H9 (cell line): ENCODE data around the gene XXYLT1. TPM values are rescaled to one million over a fixed set of nuclear protein-coding genes. Genes with fewer than 3 reads are reported as not detected.

Experiments used
- DNase-seq: peaks from one replicate; pipeline ENCODE4 v3.0.0-alpha.2; 2017
- H2AFZ ChIP-seq: one replicate; pipeline ENCODE4 v1.6.1; 2013; ENCODE audit warnings: mild to moderate bottlenecking, low read length, control low read depth, moderate library complexity
- H2AK5ac ChIP-seq: 2 replicates; pipeline ENCODE4 v1.6.1; 2013; ENCODE audit warnings: low read length, control low read depth, mixed read lengths; ENCODE audit not compliant: insufficient read length
- H2BK120ac ChIP-seq: one replicate; pipeline ENCODE4 v1.6.1; 2013; ENCODE audit warnings: low read depth, mild to moderate bottlenecking, low read length, control low read depth, inconsistent platforms; ENCODE audit not compliant: poor library complexity, severe bottlenecking
- H2BK12ac ChIP-seq: 2 replicates; pipeline ENCODE4 v1.6.1; 2013; ENCODE audit warnings: low read length, control low read depth, mixed read lengths, low read depth; ENCODE audit not compliant: insufficient read length
- H2BK15ac ChIP-seq: 2 replicates; pipeline ENCODE4 v1.6.1; 2013; ENCODE audit warnings: low read depth, low read length, control low read depth
- H2BK20ac ChIP-seq: one replicate; pipeline ENCODE4 v1.6.1; 2013; ENCODE audit warnings: low read depth, mild to moderate bottlenecking, low read length, control low read depth, inconsistent platforms; ENCODE audit not compliant: poor library complexity, severe bottlenecking
- H2BK5ac ChIP-seq: 2 replicates; pipeline ENCODE4 v1.6.1; 2013; ENCODE audit warnings: low read length, control low read depth, mixed read lengths; ENCODE audit not compliant: insufficient read length
- H3K14ac ChIP-seq: 2 replicates; pipeline ENCODE4 v1.6.1; 2013; ENCODE audit warnings: low read length, control low read depth; ENCODE audit not compliant: insufficient read depth
- H3K18ac ChIP-seq: 2 replicates; pipeline ENCODE4 v1.6.1; 2013; ENCODE audit warnings: low read depth, mild to moderate bottlenecking, mixed read lengths, low read length, control low read depth; ENCODE audit not compliant: insufficient read length
- H3K23ac ChIP-seq: 2 replicates; pipeline ENCODE4 v1.6.1; 2013; ENCODE audit warnings: low read length, control low read depth, mixed read lengths, low read depth; ENCODE audit not compliant: insufficient read length
- H3K23me2 ChIP-seq: 2 replicates; pipeline ENCODE4 v1.6.1; 2013; ENCODE audit warnings: low read depth, mild to moderate bottlenecking, mixed read lengths, low read length, control low read depth; ENCODE audit not compliant: insufficient read length, poor library complexity, severe bottlenecking
- H3K27ac ChIP-seq: 2 replicates; pipeline ENCODE4 v1.5.1; 2013; ENCODE audit warnings: low read length, control low read depth, mixed read lengths, low read depth; ENCODE audit not compliant: insufficient read length
- H3K27me3 ChIP-seq: 2 replicates; pipeline ENCODE4 v1.6.1; 2013; ENCODE audit warnings: low read length, control low read depth, inconsistent platforms; ENCODE audit not compliant: insufficient read depth
- H3K4ac ChIP-seq: 2 replicates; pipeline ENCODE4 v1.6.1; 2013; ENCODE audit warnings: low read depth, mild to moderate bottlenecking, control low read depth, inconsistent platforms, low read length, moderate library complexity
- H3K4me1 ChIP-seq: 2 replicates; pipeline ENCODE4 v1.6.1; 2013; ENCODE audit warnings: low read length, control low read depth, inconsistent platforms; ENCODE audit not compliant: insufficient read depth
- H3K4me2 ChIP-seq: 2 replicates; pipeline ENCODE4 v1.6.1; 2013; ENCODE audit warnings: low read length, control low read depth, mixed read lengths; ENCODE audit not compliant: insufficient read length, insufficient read depth
- H3K56ac ChIP-seq: 2 replicates; pipeline ENCODE4 v1.6.1; 2013; ENCODE audit warnings: low read depth, mild to moderate bottlenecking, mixed read lengths, low read length, control low read depth; ENCODE audit not compliant: insufficient read length
- H3K79me1 ChIP-seq: 2 replicates; pipeline ENCODE4 v1.6.1; 2013; ENCODE audit warnings: low read depth, mild to moderate bottlenecking, moderate library complexity, low read length, control low read depth, inconsistent platforms; ENCODE audit not compliant: insufficient read depth, poor library complexity, severe bottlenecking
- H3K79me2 ChIP-seq: 2 replicates; pipeline ENCODE4 v1.6.1; 2013; ENCODE audit warnings: low read length, control low read depth, inconsistent platforms; ENCODE audit not compliant: insufficient read depth
- H3K9ac ChIP-seq: 2 replicates; pipeline ENCODE4 v1.6.1; 2013; ENCODE audit warnings: low read length, control low read depth, mixed read lengths; ENCODE audit not compliant: insufficient read length; ENCODE audit errors: extremely low read depth
- H3K9me3 ChIP-seq: one replicate; pipeline ENCODE4 v1.6.1; 2013; ENCODE audit warnings: low read depth, low read length, inconsistent platforms; ENCODE audit not compliant: control insufficient read depth
- H3T11ph ChIP-seq: one replicate; pipeline ENCODE4 v1.6.1; 2013; ENCODE audit warnings: mild to moderate bottlenecking, low read length, control low read depth, inconsistent platforms
- H4K20me1 ChIP-seq: one replicate; pipeline ENCODE4 v1.6.1; 2013; ENCODE audit not compliant: control insufficient read depth, insufficient read length, insufficient read depth
- H4K5ac ChIP-seq: 2 replicates; pipeline ENCODE4 v1.6.1; 2013; ENCODE audit warnings: low read depth, mild to moderate bottlenecking, mixed read lengths, low read length, control low read depth; ENCODE audit not compliant: insufficient read length
- H4K8ac ChIP-seq: replicated peaks from 2 replicates; pipeline ENCODE4 v1.6.1; 2013; ENCODE audit warnings: low read length, control low read depth, mixed read lengths, low read depth; ENCODE audit not compliant: insufficient read length
- H4K91ac ChIP-seq: 2 replicates; pipeline ENCODE4 v1.6.1; 2013; ENCODE audit warnings: low read depth, mild to moderate bottlenecking, moderate library complexity, mixed read lengths, low read length, control low read depth; ENCODE audit not compliant: insufficient read length
- H3K27ac Mint-ChIP-seq, 3 experiments: 2 replicates in 2 of 3; 3 replicates in 1 of 3; pipeline ENCODE4 v1.8.0; 2020 to 2021; ENCODE audit warnings: mixed read lengths in 3 of 3, mild to moderate bottlenecking in 1 of 3, moderate library complexity in 1 of 3
- H3K27me3 Mint-ChIP-seq: 2 replicates; pipeline ENCODE4 v1.8.0; 2021; ENCODE audit warnings: low read depth, mild to moderate bottlenecking, moderate library complexity, mixed read lengths
- H3K36me3 Mint-ChIP-seq, 3 experiments: 2 replicates in 2 of 3; 3 replicates in 1 of 3; pipeline ENCODE4 v1.8.0; 2020 to 2021; ENCODE audit warnings: low read depth in 3 of 3, mixed read lengths in 3 of 3; ENCODE audit not compliant: insufficient read depth in 1 of 3
- H3K4me1 Mint-ChIP-seq, 2 experiments: 2 replicates each; pipeline ENCODE4 v1.8.0; 2020; ENCODE audit warnings: mixed read lengths in 2 of 2
- H3K4me3 Mint-ChIP-seq, 2 experiments: 2 replicates in 1 of 2; 3 replicates in 1 of 2; pipeline ENCODE4 v1.8.0; 2020 to 2021; ENCODE audit warnings: mild to moderate bottlenecking in 2 of 2, mixed read lengths in 2 of 2, moderate library complexity in 1 of 2
- H3K9me3 Mint-ChIP-seq, 2 experiments: 2 replicates in 1 of 2; 3 replicates in 1 of 2; pipeline ENCODE4 v1.8.0; 2020; ENCODE audit warnings: mild to moderate bottlenecking in 2 of 2, mixed read lengths in 2 of 2, moderate library complexity in 1 of 2
- WGBS: extraction: QIAGEN DNeasy Blood & Tissue Kit; methylation state at CpG from one replicate; pipeline ENCODE4 v1.1.7; 2013; ENCODE audit warnings: missing lambda C conversion rate, low lambda C conversion rate, mixed read lengths; ENCODE audit not compliant: insufficient read length; ENCODE audit errors: extremely low coverage; 5-methylcytosine and 5-hydroxymethylcytosine counted together
- total RNA-seq: library from RNA; stranded (reverse); gene quantifications from 2 replicates; pipeline ENCODE4 v1.2.1, GENCODE V29; 2021
- TF ChIP-seq, protein P1 (sequence below): fragments of 200-600 bp; sonication (generic); conservative IDR thresholded peaks from 3 replicates; pipeline ENCODE4 v1.8.0; 2021; ENCODE audit warnings: antibody characterized with exemption, mild to moderate bottlenecking

XXYLT1 gene
- total RNA-seq, 1 experiment from 2014 or later: 22.7 TPM

DNA sequence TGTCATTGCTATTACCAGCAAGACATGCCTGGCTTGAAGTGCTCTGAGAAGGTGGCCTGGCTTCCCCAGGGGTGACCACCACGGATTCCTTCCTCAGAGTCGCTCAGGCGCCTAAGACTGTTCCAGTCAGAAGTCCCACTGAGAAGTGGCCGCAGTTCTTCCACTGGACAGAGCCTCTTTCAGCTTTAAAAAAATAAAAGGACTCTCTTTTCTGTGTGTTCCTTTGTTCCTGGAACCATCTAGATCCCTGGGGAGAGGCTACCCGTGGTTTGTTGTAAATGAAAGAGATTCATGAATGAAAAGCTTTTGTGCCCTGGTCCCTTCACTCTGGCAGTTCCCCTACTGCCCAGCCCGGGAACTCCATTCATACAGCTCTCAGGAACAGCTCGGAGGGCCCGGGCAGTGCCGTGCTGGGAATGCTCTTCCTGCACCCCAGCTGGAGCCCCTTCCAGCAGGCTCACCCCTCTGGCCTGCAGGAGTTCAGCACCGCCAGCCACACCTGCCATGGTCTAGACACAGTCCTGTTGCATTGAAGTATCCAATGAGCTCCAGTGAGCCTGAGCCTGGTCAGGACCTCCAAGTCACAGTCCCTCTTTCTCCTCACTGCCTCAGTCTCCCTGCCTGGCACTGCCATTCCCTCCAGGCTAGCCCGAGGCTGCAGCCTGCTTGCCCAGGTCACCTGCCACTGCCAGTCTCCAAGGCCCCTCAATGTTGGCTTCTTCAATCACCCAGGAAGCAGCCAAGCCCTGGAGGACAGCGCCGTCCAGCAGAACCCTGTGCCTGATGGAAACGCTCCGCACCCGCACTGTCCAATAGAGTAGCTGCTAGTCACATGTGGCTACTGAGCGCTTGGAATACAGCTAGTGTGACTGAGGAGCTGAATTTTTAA is 75.4 kb downstream of the XXYLT1 start:
- no peak overlapping the region for H3T11ph ChIP-seq
- H3K14ac ChIP-seq: no peak overlapping the region; the same call in 1 of the 2 replicates
- H3K9me3 Mint-ChIP-seq: peaks cover 14 to 15% of the 10 kb centered on the region in 2 experiments
- no peak overlapping the region for H4K91ac ChIP-seq
- H2BK12ac ChIP-seq: no peak overlapping the region
- peak overlapping the region; percentile 26 for H3K4me2 ChIP-seq
- H2BK15ac ChIP-seq: no peak overlapping the region
- TF ChIP-seq, protein P1, sequence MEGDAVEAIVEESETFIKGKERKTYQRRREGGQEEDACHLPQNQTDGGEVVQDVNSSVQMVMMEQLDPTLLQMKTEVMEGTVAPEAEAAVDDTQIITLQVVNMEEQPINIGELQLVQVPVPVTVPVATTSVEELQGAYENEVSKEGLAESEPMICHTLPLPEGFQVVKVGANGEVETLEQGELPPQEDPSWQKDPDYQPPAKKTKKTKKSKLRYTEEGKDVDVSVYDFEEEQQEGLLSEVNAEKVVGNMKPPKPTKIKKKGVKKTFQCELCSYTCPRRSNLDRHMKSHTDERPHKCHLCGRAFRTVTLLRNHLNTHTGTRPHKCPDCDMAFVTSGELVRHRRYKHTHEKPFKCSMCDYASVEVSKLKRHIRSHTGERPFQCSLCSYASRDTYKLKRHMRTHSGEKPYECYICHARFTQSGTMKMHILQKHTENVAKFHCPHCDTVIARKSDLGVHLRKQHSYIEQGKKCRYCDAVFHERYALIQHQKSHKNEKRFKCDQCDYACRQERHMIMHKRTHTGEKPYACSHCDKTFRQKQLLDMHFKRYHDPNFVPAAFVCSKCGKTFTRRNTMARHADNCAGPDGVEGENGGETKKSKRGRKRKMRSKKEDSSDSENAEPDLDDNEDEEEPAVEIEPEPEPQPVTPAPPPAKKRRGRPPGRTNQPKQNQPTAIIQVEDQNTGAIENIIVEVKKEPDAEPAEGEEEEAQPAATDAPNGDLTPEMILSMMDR: peak; percentile 53
- no peak overlapping the region for H2BK5ac ChIP-seq
- no peak overlapping the region for H2AFZ ChIP-seq
- peaks cover 15 to 17% (median 15%) of the 10 kb centered on the region in 3 experiments for H3K36me3 Mint-ChIP-seq
- DNase-seq: peak; percentile 59
- peaks cover 8% of the 10 kb centered on the region for H3K9me3 ChIP-seq
- WGBS: no CpG with 5 or more reads among the region's 17 CpGs
- H3K56ac ChIP-seq: no peak overlapping the region
- H3K9ac ChIP-seq: no peak overlapping the region
- H3K4me3 Mint-ChIP-seq: no peak overlapping the region; a peak in 1 of 5 replicates
- H3K4ac ChIP-seq: no peak overlapping the region
- no peak overlapping the region for H3K27ac ChIP-seq
- H4K8ac ChIP-seq: no peak overlapping the region
- no peaks in the 10 kb centered on the region for H4K20me1 ChIP-seq
- peaks cover 4% of the 10 kb centered on the region; the same call in 1 of the 2 replicates for H3K4me1 ChIP-seq
- H3K27ac Mint-ChIP-seq: peak overlapping the region in 2 of 3 experiments; percentile 21 to 35; a peak in 2 of 7 replicates
- no peak overlapping the region for H2AK5ac ChIP-seq
- no peaks in the 10 kb centered on the region; the same call in 1 of the 2 replicates for H3K79me2 ChIP-seq
- H3K27me3 ChIP-seq: no peaks in the 10 kb centered on the region
- no peaks in the 10 kb centered on the region for H3K23me2 ChIP-seq
- no peaks in the 10 kb centered on the region; the same call in 1 of the 2 replicates for H3K27me3 Mint-ChIP-seq
- H4K5ac ChIP-seq: no peak overlapping the region
- H3K18ac ChIP-seq: peak overlapping the region; percentile 39
- peaks cover 22 to 35% of the 10 kb centered on the region in 2 experiments for H3K4me1 Mint-ChIP-seq
- H3K23ac ChIP-seq: no peak overlapping the region
- no peak overlapping the region for H2BK120ac ChIP-seq
- H3K79me1 ChIP-seq: peaks cover 3% of the 10 kb centered on the region
- no peak overlapping the region for H2BK20ac ChIP-seq
